GM23338 (cell line): ENCODE measurements around the gene RXRB. TPM values are rescaled to one million over a fixed set of nuclear protein-coding genes. Genes with fewer than 3 reads are reported as not detected.

ENCODE experiments used
- ATAC-seq: fragments of 200-7000 bp; cut with Tn5 transposase; 3 replicates; pipeline ENCODE4 v1.9.1; 2020
- DNase-seq: peaks from one replicate; pipeline ENCODE4 v3.0.0-alpha.2; 2015; ENCODE audit warnings: low spot score
- H2AFZ ChIP-seq: fragments of 200-600 bp; sonication (generic); 2 replicates; pipeline ENCODE4 v1.8.0; 2016; ENCODE audit warnings: antibody characterized with exemption, mild to moderate bottlenecking, moderate library complexity
- H3F3A ChIP-seq: fragments of 200-600 bp; sonication (generic); replicated peaks from 2 replicates; pipeline ENCODE4 v1.8.0; 2017; ENCODE audit warnings: antibody characterized with exemption, mixed run types, low read depth
- H3K27ac ChIP-seq: fragments of 200-600 bp; sonication (generic); 2 replicates; pipeline ENCODE4 v1.6.1; 2016; ENCODE audit warnings: low read depth
- H3K27me3 ChIP-seq: fragments of 200-600 bp; sonication (generic); 2 replicates; pipeline ENCODE4 v1.8.0; 2016; ENCODE audit warnings: mild to moderate bottlenecking, mixed run types, moderate library complexity; ENCODE audit not compliant: insufficient read depth
- H3K36me3 ChIP-seq: fragments of 200-600 bp; sonication (generic); 2 replicates; pipeline ENCODE4 v1.8.0; 2016; ENCODE audit warnings: mild to moderate bottlenecking; ENCODE audit not compliant: insufficient read depth
- H3K4me1 ChIP-seq: fragments of 200-600 bp; sonication (generic); 2 replicates; pipeline ENCODE4 v1.8.0; 2016; ENCODE audit warnings: mild to moderate bottlenecking, moderate library complexity; ENCODE audit not compliant: insufficient read depth
- H3K4me2 ChIP-seq: fragments of 200-600 bp; sonication (generic); 2 replicates; pipeline ENCODE4 v1.7.1; 2017; ENCODE audit warnings: mixed run types
- H3K4me3 ChIP-seq: fragments of 200-600 bp; sonication (generic); 2 replicates; pipeline ENCODE4 v1.6.1; 2016; ENCODE audit warnings: mixed run types
- H3K79me2 ChIP-seq: fragments of 200-600 bp; sonication (generic); replicated peaks from 2 replicates; pipeline ENCODE4 v1.8.0; 2017; ENCODE audit warnings: mild to moderate bottlenecking; ENCODE audit not compliant: insufficient read depth
- H3K9me2 ChIP-seq: fragments of 200-600 bp; sonication (generic); 2 replicates; pipeline ENCODE4 v1.8.0; 2017; ENCODE audit not compliant: insufficient read depth
- H4K20me1 ChIP-seq: fragments of 200-600 bp; sonication (generic); replicated peaks from 2 replicates; pipeline ENCODE4 v1.8.0; 2017; ENCODE audit warnings: mild to moderate bottlenecking; ENCODE audit not compliant: insufficient read depth
- H3K27ac Mint-ChIP-seq: 2 replicates; pipeline ENCODE4 v1.8.0; 2020; ENCODE audit warnings: inconsistent platforms, mild to moderate bottlenecking, moderate library complexity, mixed read lengths
- H3K27me3 Mint-ChIP-seq: 3 replicates; pipeline ENCODE4 v1.8.0; 2022; ENCODE audit warnings: low read depth, mild to moderate bottlenecking, moderate library complexity, mixed read lengths, inconsistent platforms; ENCODE audit not compliant: insufficient read depth, poor library complexity
- H3K36me3 Mint-ChIP-seq: 3 replicates; pipeline ENCODE4 v1.8.0; 2021; ENCODE audit warnings: low read depth, mild to moderate bottlenecking, inconsistent platforms, moderate library complexity, mixed read lengths
- H3K4me1 Mint-ChIP-seq: 3 replicates; pipeline ENCODE4 v1.8.0; 2020; ENCODE audit warnings: mild to moderate bottlenecking, inconsistent platforms, mixed read lengths
- H3K4me3 Mint-ChIP-seq: 3 replicates; pipeline ENCODE4 v1.8.0; 2021; ENCODE audit warnings: moderate library complexity, mild to moderate bottlenecking, inconsistent platforms, mixed read lengths
- H3K9me3 Mint-ChIP-seq: 3 replicates; pipeline ENCODE4 v1.8.0; 2020; ENCODE audit warnings: moderate library complexity, mild to moderate bottlenecking, inconsistent platforms, mixed read lengths
- CREB1 ChIP-seq: fragments of 250-450 bp; sonication (Bioruptor Pico); IDR thresholded peaks from 2 replicates; pipeline ENCODE4 v1.5.0; 2020; ENCODE audit warnings: low read depth, mild to moderate bottlenecking, moderate library complexity
- CTCF ChIP-seq, 2 experiments: fragments of 200-600 bp in 1 of 2; sonication (generic) in 1 of 2; conservative IDR thresholded peaks; 2 replicates each; pipeline versions ENCODE4 v1.5.1 to v1.6.1; 2016 to 2017; ENCODE audit warnings: antibody characterized with exemption in 2 of 2, low read depth in 2 of 2, mild to moderate bottlenecking in 2 of 2, moderate library complexity in 1 of 2
- EZH2 ChIP-seq: fragments of 200-600 bp; sonication (generic); IDR thresholded peaks from one replicate; pipeline ENCODE4 v1.8.0; 2017; ENCODE audit warnings: antibody characterized with exemption, mild to moderate bottlenecking, low read depth; ENCODE audit not compliant: unreplicated experiment
- JUNB ChIP-seq: IDR thresholded peaks from one replicate; pipeline ENCODE4 v1.6.1; 2016; ENCODE audit warnings: antibody characterized with exemption; ENCODE audit not compliant: unreplicated experiment
- NANOG ChIP-seq: IDR thresholded peaks from 2 replicates; pipeline ENCODE4 v1.6.1; 2016; ENCODE audit warnings: antibody characterized with exemption, borderline replicate concordance
- POLR2AphosphoS5 ChIP-seq: IDR thresholded peaks from 2 replicates; pipeline ENCODE4 v1.6.1; 2016; ENCODE audit warnings: antibody characterized with exemption, low read depth
- ZNF114 ChIP-seq: fragments of 250-450 bp; sonication (Bioruptor Pico); IDR thresholded peaks from 2 replicates; pipeline ENCODE4 v1.5.0; 2020; ENCODE audit warnings: mild to moderate bottlenecking, moderate library complexity
- ZNF331 ChIP-seq: fragments of 250-450 bp; sonication (Bioruptor Pico); IDR thresholded peaks from 2 replicates; pipeline ENCODE4 v1.5.0; 2020; ENCODE audit warnings: low read depth, mild to moderate bottlenecking, moderate library complexity
- polyA plus RNA-seq: library from polyadenylated mRNA; unstranded; fragments of >200 nt; fragmentation: Nextera tagmentation; extraction: Ambion mirVana; gene quantifications from 2 replicates; pipeline ENCODE4 v1.2.1, GENCODE V29; 2016
- total RNA-seq: library from RNA; depleted of rRNA; stranded (reverse); fragments of >200 nt; shearing (Covaris generic); gene quantifications from 2 replicates; pipeline ENCODE4 v1.2.3, GENCODE V29; 2014
- TF ChIP-seq, protein P1 (sequence below): IDR thresholded peaks from one replicate; pipeline ENCODE4 v1.6.1; 2018; ENCODE audit warnings: antibody characterized with exemption; ENCODE audit not compliant: unreplicated experiment

Gene RXRB
- total and polyA plus RNA-seq, 2 experiments from 2014 or later, result 6.9 to 11.6 TPM

GRCh38 chr6:33190504-33191107 lies 9.9 kb downstream of the RXRB start (continued):
- TF ChIP-seq EZH2 (no peak), CREB1 (CRISPR knock-in tag) (no peak), ZNF114 (no peak), ZNF331 (CRISPR knock-in tag) (no peak), CTCF (conservative IDR thresholded peaks at IDR 0.05; ENCODE audit: low read depth in 2 of 2) (no peak), NANOG (no peak), POLR2AphosphoS5 (no peak)
- TF ChIP-seq, protein P1, sequence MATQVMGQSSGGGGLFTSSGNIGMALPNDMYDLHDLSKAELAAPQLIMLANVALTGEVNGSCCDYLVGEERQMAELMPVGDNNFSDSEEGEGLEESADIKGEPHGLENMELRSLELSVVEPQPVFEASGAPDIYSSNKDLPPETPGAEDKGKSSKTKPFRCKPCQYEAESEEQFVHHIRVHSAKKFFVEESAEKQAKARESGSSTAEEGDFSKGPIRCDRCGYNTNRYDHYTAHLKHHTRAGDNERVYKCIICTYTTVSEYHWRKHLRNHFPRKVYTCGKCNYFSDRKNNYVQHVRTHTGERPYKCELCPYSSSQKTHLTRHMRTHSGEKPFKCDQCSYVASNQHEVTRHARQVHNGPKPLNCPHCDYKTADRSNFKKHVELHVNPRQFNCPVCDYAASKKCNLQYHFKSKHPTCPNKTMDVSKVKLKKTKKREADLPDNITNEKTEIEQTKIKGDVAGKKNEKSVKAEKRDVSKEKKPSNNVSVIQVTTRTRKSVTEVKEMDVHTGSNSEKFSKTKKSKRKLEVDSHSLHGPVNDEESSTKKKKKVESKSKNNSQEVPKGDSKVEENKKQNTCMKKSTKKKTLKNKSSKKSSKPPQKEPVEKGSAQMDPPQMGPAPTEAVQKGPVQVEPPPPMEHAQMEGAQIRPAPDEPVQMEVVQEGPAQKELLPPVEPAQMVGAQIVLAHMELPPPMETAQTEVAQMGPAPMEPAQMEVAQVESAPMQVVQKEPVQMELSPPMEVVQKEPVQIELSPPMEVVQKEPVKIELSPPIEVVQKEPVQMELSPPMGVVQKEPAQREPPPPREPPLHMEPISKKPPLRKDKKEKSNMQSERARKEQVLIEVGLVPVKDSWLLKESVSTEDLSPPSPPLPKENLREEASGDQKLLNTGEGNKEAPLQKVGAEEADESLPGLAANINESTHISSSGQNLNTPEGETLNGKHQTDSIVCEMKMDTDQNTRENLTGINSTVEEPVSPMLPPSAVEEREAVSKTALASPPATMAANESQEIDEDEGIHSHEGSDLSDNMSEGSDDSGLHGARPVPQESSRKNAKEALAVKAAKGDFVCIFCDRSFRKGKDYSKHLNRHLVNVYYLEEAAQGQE, result no peak

- Mint-ChIP-seq H3K9me3 (no peaks in the 10 kb centered on the region), H3K4me1 (peaks cover 15% of the 10 kb centered on the region), H3K4me3 (no peak overlapping the region), H3K27me3 (peaks cover 19% of the 10 kb centered on the region), H3K27ac (no peak overlapping the region), H3K36me3 (peaks cover 4% of the 10 kb centered on the region)
- no peaks in the 10 kb centered on the region for H4K20me1 ChIP-seq
- H3K27ac ChIP-seq, result no peak overlapping the region
- peaks cover 11% of the 10 kb centered on the region for H3K4me1 ChIP-seq
- ATAC-seq (no peak), DNase-seq (no peak)
- H3K27me3 ChIP-seq, result peaks cover 27% of the 10 kb centered on the region
- no peaks in the 10 kb centered on the region; the same call in 1 of the 2 replicates for H3K36me3 ChIP-seq
- no peak overlapping the region for H2AFZ ChIP-seq
- no peaks in the 10 kb centered on the region for H3K9me2 ChIP-seq
- no peak for TF ChIP-seq JUNB
- no peaks in the 10 kb centered on the region for H3K79me2 ChIP-seq
- no peak overlapping the region for H3K4me2 ChIP-seq
- no peak overlapping the region for H3K4me3 ChIP-seq
- 0 out of 2 replicates have a peak, but pooled peaks cover 2% of the 10 kb centered on the region for H3F3A ChIP-seq
These were observed 10.6 kb downstream of the RXRB start for GRCh38 chr6:33189625-33190448.
